Measurements from ENCODE around the gene LONP2. TPM values are rescaled to one million over a fixed set of nuclear protein-coding genes. Genes with fewer than 3 reads are reported as not detected.
A peak's percentile ranks its signal among the peaks of the same experiment; 100 is the strongest.

LONP2 gene
- polyA plus RNA-seq (2013, experiment 1 of 2) = 23.1 TPM
- 23.1 TPM for polyA plus RNA-seq (2013, experiment 2 of 2)

- Histone ChIP-seq H4K8ac (ENCODE audit: low read length) (peak within 1 kb of the TSS; percentile 50), H3K14ac (ENCODE audit: low read length in 2 of 2) (peak within 1 kb of the TSS in 1 of 2 experiments; percentile 100), H3K23ac (ENCODE audit: low read length in 2 of 2) (peak within 1 kb of the TSS in 1 of 2 experiments; percentile 90), H2AK5ac (ENCODE audit: low read length, severe bottlenecking) (no peak within 1 kb of the TSS), H3K36me3 (ENCODE audit: control insufficient read depth in 1 of 2, insufficient read depth in 2 of 2, low read depth in 1 of 2, low read length in 2 of 2) (no peaks in the 10 kb centered on the region), H2BK120ac (ENCODE audit: low read depth, low read length) (no peak within 1 kb of the TSS), H3K4me3 (ENCODE audit: insufficient read depth in 1 of 2, low read depth in 1 of 2, low read length in 2 of 2) (peak within 1 kb of the TSS; percentile 91 to 98), H3K9me3 (ENCODE audit: control insufficient read depth, low read length) (no peaks in the 10 kb centered on the region), H2BK5ac (ENCODE audit: low read depth, low read length, poor library complexity, severe bottlenecking) (no peak within 1 kb of the TSS), H3K27me3 (ENCODE audit: control insufficient read depth in 1 of 2, insufficient read depth in 1 of 2, low read length in 2 of 2) (no peaks in the 10 kb centered on the region), H4K91ac (ENCODE audit: low read length) (peak within 1 kb of the TSS; percentile 94), H2AFZ (ENCODE audit: low read depth, low read length) (peak within 1 kb of the TSS; percentile 98), H3K9ac (ENCODE audit: low read length) (peak within 1 kb of the TSS; percentile 95), H2BK15ac (ENCODE audit: low read depth, poor library complexity, severe bottlenecking) (peak within 1 kb of the TSS; percentile 82), H3K4me2 (ENCODE audit: low read length, poor library complexity, severe bottlenecking) (peak within 1 kb of the TSS; percentile 88), H3K4me1 (ENCODE audit: control insufficient read depth, insufficient read depth, low read depth, low read length) (peaks cover 6% of the 10 kb centered on the region), H3K27ac (ENCODE audit: low read length, poor library complexity, severe bottlenecking) (peak within 1 kb of the TSS; percentile 52), H3K79me1 (replicated peaks; ENCODE audit: low read length, poor library complexity, severe bottlenecking) (peaks cover 7% of the 10 kb centered on the region), H2BK12ac (ENCODE audit: low read length in 2 of 2) (peak within 1 kb of the TSS in 1 of 2 experiments; percentile 79), H3K4ac (ENCODE audit: low read depth in 1 of 2, low read length in 2 of 2) (peak within 1 kb of the TSS; percentile 54 to 96), H3K18ac (ENCODE audit: low read depth in 1 of 2, low read length in 2 of 2) (peak within 1 kb of the TSS; percentile 87 to 100)
- under 1% methylated on average over 63 of the region's 63 CpGs for WGBS
- peak; percentile 88 for DNase-seq
Measured at GRCh38 chr16:48244080-48244862, at the start of gene LONP2. TSS of gene LONP2 (plus strand) at chr16:48244300. CDS start at chr16:48244389, 89 bp downstream.

GRCh38 chr16:48194828-48195556 lies 49.1 kb upstream of the LONP2 start:
- no peak overlapping the region for H2BK12ac ChIP-seq (ENCODE audit: low read length in 2 of 2)
- H3K4me2 ChIP-seq (ENCODE audit: low read length, poor library complexity, severe bottlenecking) = no peak overlapping the region
- H3K18ac ChIP-seq (ENCODE audit: low read depth in 1 of 2, low read length in 2 of 2) = no peak overlapping the region
- no peak overlapping the region for H4K91ac ChIP-seq (ENCODE audit: low read length)
- no peak overlapping the region for H3K9ac ChIP-seq (ENCODE audit: low read length)
- peaks cover 2% of the 10 kb centered on the region for H3K4me1 ChIP-seq (ENCODE audit: control insufficient read depth, insufficient read depth, low read depth, low read length)
- no peak overlapping the region for H2AFZ ChIP-seq (ENCODE audit: low read depth, low read length)
- H3K27me3 ChIP-seq (ENCODE audit: control insufficient read depth in 1 of 2, insufficient read depth in 1 of 2, low read length in 2 of 2) = peaks cover 3 to 10% of the 10 kb centered on the region in 2 experiments
- H2BK15ac ChIP-seq (ENCODE audit: low read depth, poor library complexity, severe bottlenecking) = no peak overlapping the region
- no peak overlapping the region for H2AK5ac ChIP-seq (ENCODE audit: low read length, severe bottlenecking)
- 82% methylated on average over 1 of the region's 5 CpGs for WGBS
- no peaks in the 10 kb centered on the region for H3K36me3 ChIP-seq (ENCODE audit: control insufficient read depth in 1 of 2, insufficient read depth in 2 of 2, low read depth in 1 of 2, low read length in 2 of 2)
- no peaks in the 10 kb centered on the region for H3K9me3 ChIP-seq (ENCODE audit: control insufficient read depth, low read length)
- H3K79me1 ChIP-seq (replicated peaks; ENCODE audit: low read length, poor library complexity, severe bottlenecking) = no peaks in the 10 kb centered on the region
- no peak overlapping the region for H3K4me3 ChIP-seq (ENCODE audit: insufficient read depth in 1 of 2, low read depth in 1 of 2, low read length in 2 of 2)
- H2BK120ac ChIP-seq (ENCODE audit: low read depth, low read length) = no peak overlapping the region
- no peak overlapping the region for H3K4ac ChIP-seq (ENCODE audit: low read depth in 1 of 2, low read length in 2 of 2)
- no peak overlapping the region for H3K14ac ChIP-seq (ENCODE audit: low read length in 2 of 2)
- H3K27ac ChIP-seq (ENCODE audit: low read length, poor library complexity, severe bottlenecking) = no peak overlapping the region
- no peak overlapping the region for H4K8ac ChIP-seq (ENCODE audit: low read length)
- DNase-seq = peak; percentile 29
- no peak overlapping the region for H3K23ac ChIP-seq (ENCODE audit: low read length in 2 of 2)
- no peak overlapping the region for H2BK5ac ChIP-seq (ENCODE audit: low read depth, low read length, poor library complexity, severe bottlenecking)

- Histone ChIP-seq H2BK12ac (ENCODE audit: low read length in 2 of 2) (no peak overlapping the region), H3K23ac (ENCODE audit: low read length in 2 of 2) (no peak overlapping the region), H4K91ac (ENCODE audit: low read length) (no peak overlapping the region), H3K4me2 (ENCODE audit: low read length, poor library complexity, severe bottlenecking) (no peak overlapping the region), H3K9ac (ENCODE audit: low read length) (no peak overlapping the region), H2BK120ac (ENCODE audit: low read depth, low read length) (no peak overlapping the region), H3K4me1 (ENCODE audit: control insufficient read depth, insufficient read depth, low read depth, low read length) (peaks cover 2% of the 10 kb centered on the region), H2BK15ac (ENCODE audit: low read depth, poor library complexity, severe bottlenecking) (no peak overlapping the region), H3K36me3 (ENCODE audit: control insufficient read depth in 1 of 2, insufficient read depth in 2 of 2, low read depth in 1 of 2, low read length in 2 of 2) (no peaks in the 10 kb centered on the region), H3K27ac (ENCODE audit: low read length, poor library complexity, severe bottlenecking) (no peak overlapping the region), H3K9me3 (ENCODE audit: control insufficient read depth, low read length) (no peaks in the 10 kb centered on the region), H2AK5ac (ENCODE audit: low read length, severe bottlenecking) (no peak overlapping the region), H3K79me1 (replicated peaks; ENCODE audit: low read length, poor library complexity, severe bottlenecking) (no peaks in the 10 kb centered on the region), H3K4ac (ENCODE audit: low read depth in 1 of 2, low read length in 2 of 2) (no peak overlapping the region), H3K27me3 (ENCODE audit: control insufficient read depth in 1 of 2, insufficient read depth in 1 of 2, low read length in 2 of 2) (peaks cover 0 to 8% of the 10 kb centered on the region in 2 experiments), H3K14ac (ENCODE audit: low read length in 2 of 2) (no peak overlapping the region), H4K8ac (ENCODE audit: low read length) (no peak overlapping the region), H3K18ac (ENCODE audit: low read depth in 1 of 2, low read length in 2 of 2) (no peak overlapping the region), H2AFZ (ENCODE audit: low read depth, low read length) (no peak overlapping the region), H2BK5ac (ENCODE audit: low read depth, low read length, poor library complexity, severe bottlenecking) (no peak overlapping the region), H3K4me3 (ENCODE audit: insufficient read depth in 1 of 2, low read depth in 1 of 2, low read length in 2 of 2) (no peak overlapping the region)
- DNase-seq = no peak
- WGBS = 91% methylated on average over 3 of the region's 3 CpGs
Measured at GRCh38 chr16:48197294-48197693, 46.8 kb upstream of the LONP2 start.
